H1 (cell line): ENCODE measurements around the gene CCDC120. TPM values are rescaled to one million over a fixed set of nuclear protein-coding genes. Genes with fewer than 3 reads are reported as not detected.

Experiments used
- ASH2L ChIP-seq: fragments of 200-600, 300-600 bp; sonication (generic); IDR thresholded peaks from one replicate; pipeline ENCODE4 v1.7.1; 2017; ENCODE audit warnings: low read length
- CBX8 ChIP-seq: fragments of 300-800, 300-1000 bp; sonication (generic); IDR thresholded peaks from 2 replicates; pipeline ENCODE4 v1.7.1; 2016; ENCODE audit warnings: low read depth, low read length, borderline replicate concordance
- CTBP2 ChIP-seq: IDR thresholded peaks from 2 replicates; pipeline ENCODE4 v1.7.0; 2011; ENCODE audit warnings: borderline replicate concordance, mild to moderate bottlenecking, moderate library complexity, mixed read lengths, low read length; ENCODE audit not compliant: insufficient read depth, insufficient read length
- EZH2 ChIP-seq: fragments of 200-600 bp; sonication (generic); IDR thresholded peaks from 2 replicates; pipeline ENCODE4 v1.7.1; 2012; ENCODE audit warnings: low read depth, mild to moderate bottlenecking, moderate library complexity, low read length, inconsistent platforms; ENCODE audit not compliant: severe bottlenecking
- GTF2F1 ChIP-seq: IDR thresholded peaks from 2 replicates; pipeline ENCODE4 v1.6.1; 2012; ENCODE audit warnings: low read depth, low read length, improper control_type of control experiment, borderline replicate concordance
- HDAC2 ChIP-seq, 2 experiments: fragments of 300-600 bp in 1 of 2; sonication (generic) in 1 of 2; IDR thresholded peaks; 2 replicates each; pipeline ENCODE4 v1.6.1; 2011 to 2012; ENCODE audit warnings: low read depth in 2 of 2, low read length in 2 of 2, mild to moderate bottlenecking in 2 of 2, moderate library complexity in 2 of 2, borderline replicate concordance in 1 of 2, inconsistent platforms in 1 of 2
- HDAC6 ChIP-seq: IDR thresholded peaks from one replicate; pipeline ENCODE4 v1.7.1; 2012; ENCODE audit warnings: low read depth, mild to moderate bottlenecking, inconsistent platforms, low read length, moderate library complexity
- JUN ChIP-seq: IDR thresholded peaks from 2 replicates; pipeline ENCODE4 v1.6.1; 2011; ENCODE audit warnings: low read depth, mild to moderate bottlenecking, improper control_type of control experiment, low read length
- JUND ChIP-seq: IDR thresholded peaks from 2 replicates; pipeline ENCODE4 v1.6.1; 2011; ENCODE audit warnings: mild to moderate bottlenecking, improper control_type of control experiment, low read length
- KDM4A ChIP-seq: IDR thresholded peaks from one replicate; pipeline ENCODE4 v1.7.1; 2012; ENCODE audit warnings: low read depth, mild to moderate bottlenecking, moderate library complexity, low read length, inconsistent platforms; ENCODE audit not compliant: severe bottlenecking
- KDM5A ChIP-seq: fragments of 200-600 bp; IDR thresholded peaks from 2 replicates; pipeline ENCODE4 v1.7.1; 2012; ENCODE audit warnings: mild to moderate bottlenecking, low read length, inconsistent platforms, mixed read lengths
- PHF8 ChIP-seq: fragments of 200-600 bp; sonication (generic); conservative IDR thresholded peaks from 2 replicates; pipeline ENCODE4 v1.7.1; 2012; ENCODE audit warnings: low read depth, mild to moderate bottlenecking, inconsistent platforms, low read length, moderate library complexity
- RFX5 ChIP-seq: IDR thresholded peaks from 2 replicates; pipeline ENCODE4 v1.6.1; 2011; ENCODE audit warnings: low read depth, low read length, improper control_type of control experiment, borderline replicate concordance
- TEAD4 ChIP-seq: IDR thresholded peaks from 2 replicates; pipeline ENCODE4 v1.6.1; 2012; ENCODE audit warnings: low read depth, low read length, inconsistent platforms, mixed read lengths
- polyA plus RNA-seq, 7 experiments: library from polyadenylated mRNA; depleted of rRNA in 3 of 7; stranded (reverse) in 5 of 7; unstranded in 2 of 7; fragments of >200 nt in 5 of 7; fragments of 200-250 nt in 2 of 7; gene quantifications; 1 replicate in 5 of 7; 2 replicates in 1 of 7; 4 replicates in 1 of 7; pipeline versions ENCODE4 v1.2.1 to v1.2.3, GENCODE V29; 2011 to 2013; ENCODE audit warnings: missing spikeins in 2 of 7, mixed read lengths in 2 of 7
- total RNA-seq: library from RNA; stranded (reverse); fragmentation: NEBNext Ultra II Directional; extraction: Animal tissue kit (Norgen Biotek cat#: 25700); gene quantifications from 2 replicates; pipeline ENCODE4 v1.2.1, GENCODE V29; 2021
- TF ChIP-seq, protein P1 (sequence below): IDR thresholded peaks from 2 replicates; pipeline ENCODE4 v1.6.1; 2012; ENCODE audit warnings: low read length, inconsistent platforms
- TF ChIP-seq, protein P2 (sequence below): IDR thresholded peaks from 2 replicates; pipeline ENCODE4 v1.6.1; 2011; ENCODE audit warnings: low read depth, mild to moderate bottlenecking, low read length; ENCODE audit not compliant: insufficient read depth
- TF ChIP-seq, protein P3 (sequence below): IDR thresholded peaks from 2 replicates; pipeline ENCODE4 v1.6.1; 2011; ENCODE audit warnings: low read length, improper control_type of control experiment
- TF ChIP-seq, protein P4 (sequence below): IDR thresholded peaks from 2 replicates; pipeline ENCODE4 v1.6.1; 2012; ENCODE audit warnings: inconsistent platforms

The CCDC120 gene
- total and polyA plus RNA-seq, 2 of the 8 experiments (the other 6 are each of a cell fraction or from before 2014, with no cell fraction given), result 4.9 to 11.9 TPM

DNA sequence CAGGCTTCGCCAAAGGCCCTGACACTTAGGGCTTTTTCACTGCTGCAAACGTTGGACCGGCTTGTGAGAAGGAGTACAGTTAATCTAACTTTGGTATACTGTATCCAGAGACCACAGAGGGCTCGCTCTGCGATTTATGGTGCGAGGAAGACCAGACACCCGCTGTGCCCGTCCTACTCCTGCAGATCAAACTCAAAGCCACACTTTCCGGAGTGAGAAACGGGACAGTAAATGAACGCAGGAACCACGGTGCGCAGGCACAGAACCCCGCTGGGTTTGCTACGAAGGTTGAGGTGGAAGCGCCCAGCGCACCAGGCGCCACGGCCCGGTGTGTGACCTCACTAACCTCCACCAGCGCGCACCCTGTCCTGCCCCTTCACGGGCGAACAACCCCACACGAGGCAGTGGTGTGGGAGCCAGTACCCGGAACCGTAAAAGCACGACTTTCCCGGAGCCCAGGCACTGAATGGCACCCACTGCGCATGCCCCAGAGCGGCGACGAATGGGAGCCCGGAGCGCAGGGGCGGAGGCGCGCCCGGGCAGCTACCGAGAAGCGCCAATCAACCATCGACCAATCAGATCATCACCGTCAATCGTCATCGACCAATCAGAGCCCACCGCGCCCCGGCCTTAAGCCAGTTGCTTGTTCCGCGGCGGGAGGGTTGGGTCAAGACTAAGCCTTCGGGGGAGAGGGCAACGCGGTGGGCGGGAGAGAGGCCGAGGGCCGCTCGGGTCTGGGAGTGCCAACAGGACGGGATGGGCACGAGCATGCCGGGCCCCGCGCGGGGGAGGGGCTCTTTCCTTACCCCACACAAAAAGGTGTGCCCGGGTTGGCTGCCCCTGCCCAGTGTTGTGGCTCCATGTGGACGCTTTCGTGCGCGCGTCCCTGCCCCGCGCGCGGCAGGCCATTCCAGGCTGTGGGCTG, 42.2 kb downstream of the CCDC120 start (continued):
- peak; percentile 51; the same call in 1 of the 2 replicates for TF ChIP-seq PHF8
- TF ChIP-seq, protein P1, sequence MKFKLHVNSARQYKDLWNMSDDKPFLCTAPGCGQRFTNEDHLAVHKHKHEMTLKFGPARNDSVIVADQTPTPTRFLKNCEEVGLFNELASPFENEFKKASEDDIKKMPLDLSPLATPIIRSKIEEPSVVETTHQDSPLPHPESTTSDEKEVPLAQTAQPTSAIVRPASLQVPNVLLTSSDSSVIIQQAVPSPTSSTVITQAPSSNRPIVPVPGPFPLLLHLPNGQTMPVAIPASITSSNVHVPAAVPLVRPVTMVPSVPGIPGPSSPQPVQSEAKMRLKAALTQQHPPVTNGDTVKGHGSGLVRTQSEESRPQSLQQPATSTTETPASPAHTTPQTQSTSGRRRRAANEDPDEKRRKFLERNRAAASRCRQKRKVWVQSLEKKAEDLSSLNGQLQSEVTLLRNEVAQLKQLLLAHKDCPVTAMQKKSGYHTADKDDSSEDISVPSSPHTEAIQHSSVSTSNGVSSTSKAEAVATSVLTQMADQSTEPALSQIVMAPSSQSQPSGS, result no peak
- TF ChIP-seq CBX8, result no peak
- TF ChIP-seq CTBP2, result no peak
- peak; percentile 71 for TF ChIP-seq KDM4A
- no peak for TF ChIP-seq GTF2F1
- TF ChIP-seq TEAD4, result no peak
- TF ChIP-seq EZH2, result no peak
- TF ChIP-seq, protein P2, sequence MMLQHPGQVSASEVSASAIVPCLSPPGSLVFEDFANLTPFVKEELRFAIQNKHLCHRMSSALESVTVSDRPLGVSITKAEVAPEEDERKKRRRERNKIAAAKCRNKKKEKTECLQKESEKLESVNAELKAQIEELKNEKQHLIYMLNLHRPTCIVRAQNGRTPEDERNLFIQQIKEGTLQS, result no peak
- no peak for TF ChIP-seq KDM5A
- no peak for TF ChIP-seq JUN
- TF ChIP-seq JUND, result no peak
- TF ChIP-seq, protein P3, sequence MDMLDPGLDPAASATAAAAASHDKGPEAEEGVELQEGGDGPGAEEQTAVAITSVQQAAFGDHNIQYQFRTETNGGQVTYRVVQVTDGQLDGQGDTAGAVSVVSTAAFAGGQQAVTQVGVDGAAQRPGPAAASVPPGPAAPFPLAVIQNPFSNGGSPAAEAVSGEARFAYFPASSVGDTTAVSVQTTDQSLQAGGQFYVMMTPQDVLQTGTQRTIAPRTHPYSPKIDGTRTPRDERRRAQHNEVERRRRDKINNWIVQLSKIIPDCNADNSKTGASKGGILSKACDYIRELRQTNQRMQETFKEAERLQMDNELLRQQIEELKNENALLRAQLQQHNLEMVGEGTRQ, result no peak
- no peak for TF ChIP-seq RFX5
- TF ChIP-seq, protein P4, sequence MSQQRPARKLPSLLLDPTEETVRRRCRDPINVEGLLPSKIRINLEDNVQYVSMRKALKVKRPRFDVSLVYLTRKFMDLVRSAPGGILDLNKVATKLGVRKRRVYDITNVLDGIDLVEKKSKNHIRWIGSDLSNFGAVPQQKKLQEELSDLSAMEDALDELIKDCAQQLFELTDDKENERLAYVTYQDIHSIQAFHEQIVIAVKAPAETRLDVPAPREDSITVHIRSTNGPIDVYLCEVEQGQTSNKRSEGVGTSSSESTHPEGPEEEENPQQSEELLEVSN, result peak; percentile 51
- peak; percentile 43 for TF ChIP-seq ASH2L
- no peak for TF ChIP-seq HDAC2 (IDR thresholded peaks at IDR 0.05; ENCODE audit: borderline replicate concordance in 1 of 2, low read depth in 2 of 2, low read length in 2 of 2)
- TF ChIP-seq HDAC6, result no peak
